ENCODE measurements around the gene TSSK6.
A peak's percentile ranks its signal among the peaks of the same experiment; 100 is the strongest.

TSSK6 gene

GRCh38 chr19:19529783-19530422 is 14.6 kb upstream of the TSSK6 start:
- DNase-seq, result no peak

- DNase-seq, result no peak
Measured at GRCh38 chr19:19528721-19529490, 13.6 kb upstream of the TSSK6 start, which contains the start of gene YJEFN3. YJEFN3 (plus strand) TSS chr19:19528911; CDS start chr19:19528933, 22 bp downstream.

GRCh38 chr19:19527674-19528625 is 12.6 kb upstream of the TSSK6 start:
- no peak for DNase-seq

- no peak for DNase-seq
Measured at GRCh38 chr19:19527371-19527656, 12.0 kb upstream of the TSSK6 start.

GRCh38 chr19:19526581-19527370 is 11.4 kb upstream of the TSSK6 start:
- DNase-seq, result no peak

GRCh38 chr19:19525611-19526380 is 10.4 kb upstream of the TSSK6 start:
- DNase-seq, result no peak

GRCh38 chr19:19524053-19524452 is 8.7 kb upstream of the TSSK6 start:
- no peak for DNase-seq

- no peak for DNase-seq
Measured at GRCh38 chr19:19523177-19523576, 7.8 kb upstream of the TSSK6 start.

- DNase-seq, result no peak
Measured at GRCh38 chr19:19520989-19521388, 5.6 kb upstream of the TSSK6 start.

GRCh38 chr19:19517235-19517619 is 1.9 kb upstream of the TSSK6 start:
- DNase-seq, result no peak

GRCh38 chr19:19515642-19516519 is 533 bp upstream of the TSSK6 start, which contains the start of gene NDUFA13:
NDUFA13 (plus strand) TSS chr19:19516225; CDS start chr19:19516239, 14 bp downstream.
- peak; percentile 96 for DNase-seq

- DNase-seq, result no peak
Measured at GRCh38 chr19:19514215-19514657, 1.1 kb downstream of the TSSK6 start.

GRCh38 chr19:19513682-19514081 is 1.7 kb downstream of the TSSK6 start:
- DNase-seq, result no peak

- no peak for DNase-seq
Measured at GRCh38 chr19:19510432-19510831, 4.9 kb downstream of the TSSK6 start.

GRCh38 chr19:19508217-19508616 is 7.1 kb downstream of the TSSK6 start:
- no peak for DNase-seq

GRCh38 chr19:19507354-19507753 is 8.0 kb downstream of the TSSK6 start:
- no peak for DNase-seq

GRCh38 chr19:19506592-19506991 is 8.8 kb downstream of the TSSK6 start:
- no peak for DNase-seq

GRCh38 chr19:19505669-19506326 is 9.6 kb downstream of the TSSK6 start:
- no peak for DNase-seq

GRCh38 chr19:19504754-19505668 is 10.3 kb downstream of the TSSK6 start:
- DNase-seq, result no peak

Measured in CD4-positive, alpha-beta T cell treated with Interleukin-21 for 1 hour (primary cell).